Stomach (tissue), 4 donors: ENCODE measurements around the gene PPM1F.

Experiments used
- CTCF ChIP-seq, 7 experiments: fragments of 450-650 bp in 4 of 7; fragments of 200-600 bp in 3 of 7; sonication (generic) in 3 of 7; IDR thresholded peaks; one replicate each; pipeline ENCODE4 v1.5.1; 2016 to 2019; ENCODE audit warnings: antibody characterized with exemption in 7 of 7, control low read depth in 2 of 7, mild to moderate bottlenecking in 1 of 7
- EP300 ChIP-seq: sonication (generic); formaldehyde crosslinking; IDR thresholded peaks from one replicate; pipeline ENCODE4 v1.6.1; 2017; ENCODE audit warnings: antibody characterized with exemption
- POLR2A ChIP-seq, 4 donors: fragments of 450-650 bp; IDR thresholded peaks; one replicate each; pipeline ENCODE4 v1.6.1; 2016; ENCODE audit warnings: antibody characterized with exemption in 4 of 4, control low read depth in 2 of 4, mild to moderate bottlenecking in 1 of 4, moderate library complexity in 1 of 4
- POLR2AphosphoS5 ChIP-seq, 3 donors: sonication (generic); formaldehyde crosslinking; IDR thresholded peaks; one replicate each; pipeline ENCODE4 v1.6.1; 2016; ENCODE audit warnings: antibody characterized with exemption in 3 of 3

GRCh38 chr22:21968452-21969129 lies 15.9 kb upstream of the PPM1F start:
- TF ChIP-seq CTCF (IDR thresholded peaks at IDR 0.05) (no peak), POLR2A (IDR thresholded peaks at IDR 0.05) (no peak), POLR2AphosphoS5 (IDR thresholded peaks at IDR 0.05) (no peak), EP300 (no peak)
